H1 (cell line): ENCODE data around the gene ZNF566. TPM values are rescaled to one million over a fixed set of nuclear protein-coding genes. Genes with fewer than 3 reads are reported as not detected.

ENCODE experiments used
- CTCF ChIA-PET: fragments of 300-600 bp; sonication (Branson Sonifier 250); formaldehyde crosslinking; loops from one replicate; lab custom pipeline; 2021; ENCODE audit not compliant: partially characterized antibody; lab: Charles Lee
- POLR2A ChIA-PET: fragments of 300-600 bp; sonication (Branson Sonifier 250); formaldehyde crosslinking; loops from one replicate; lab custom pipeline; 2021; ENCODE audit warnings: inconsistent platforms; ENCODE audit not compliant: partially characterized antibody; lab: Charles Lee
- DNase-seq, 2 experiments: peaks; one replicate each; pipeline versions ENCODE4 v3.0.0 to v3.0.0-alpha.2; 2010 to 2022; ENCODE audit warnings: low spot score in 2 of 2, low read depth in 1 of 2, mixed read lengths in 1 of 2
- FAIRE-seq: peaks from 2 replicates; lab custom pipeline; 2011; peaks lifted over from hg19 to GRCh38; lab: Jason Lieb, UNC
- H2AFZ ChIP-seq: 2 replicates; pipeline ENCODE4 v1.8.1; 2012; ENCODE audit warnings: low read length, inconsistent platforms
- H2AK5ac ChIP-seq: 2 replicates; pipeline ENCODE4 v1.6.1; 2013; ENCODE audit warnings: low read depth, low read length
- H2BK120ac ChIP-seq: replicated peaks from 2 replicates; pipeline ENCODE3; 2013; ENCODE audit warnings: low read depth, low read length, inconsistent platforms
- H2BK12ac ChIP-seq: 2 replicates; pipeline ENCODE4 v1.6.1; 2013; ENCODE audit warnings: low read depth, low read length
- H2BK15ac ChIP-seq: 2 replicates; pipeline ENCODE4 v1.6.1; 2013; ENCODE audit warnings: low read length
- H2BK20ac ChIP-seq: 2 replicates; pipeline ENCODE4 v1.6.1; 2013; ENCODE audit warnings: low read length
- H2BK5ac ChIP-seq: 2 replicates; pipeline ENCODE4 v1.6.1; 2013; ENCODE audit warnings: low read depth, low read length
- H3K14ac ChIP-seq: 2 replicates; pipeline ENCODE4 v1.6.1; 2013; ENCODE audit warnings: inconsistent platforms; ENCODE audit not compliant: insufficient read length
- H3K18ac ChIP-seq: 2 replicates; pipeline ENCODE4 v1.6.1; 2013; ENCODE audit warnings: low read length; ENCODE audit errors: extremely low read depth
- H3K23ac ChIP-seq: 2 replicates; pipeline ENCODE4 v1.6.1; 2013; ENCODE audit warnings: inconsistent platforms; ENCODE audit not compliant: insufficient read length
- H3K23me2 ChIP-seq: 2 replicates; pipeline ENCODE4 v1.6.1; 2013; ENCODE audit warnings: low read depth, low read length
- H3K27ac ChIP-seq: 2 replicates; pipeline ENCODE4 v1.6.1; 2011; ENCODE audit warnings: low read depth, low read length, inconsistent platforms
- H3K27me3 ChIP-seq, 4 experiments: replicated peaks in 1 of 4; 1 replicate in 1 of 4; 2 replicates in 3 of 4; pipeline versions ENCODE4 v1.6.1 to v1.8.1; 2011 to 2013; ENCODE audit warnings: low read length in 3 of 4, mild to moderate bottlenecking in 3 of 4, inconsistent platforms in 2 of 4, mixed read lengths in 2 of 4, moderate library complexity in 1 of 4; ENCODE audit not compliant: control insufficient read depth in 3 of 4, insufficient read depth in 3 of 4; ENCODE audit errors: extremely low read depth in 1 of 4
- H3K36me3 ChIP-seq, 4 experiments: 2 replicates each; pipeline versions ENCODE4 v1.6.1 to v1.8.1; 2011 to 2013; ENCODE audit warnings: mild to moderate bottlenecking in 4 of 4, low read length in 3 of 4, moderate library complexity in 2 of 4, control low read depth in 1 of 4, inconsistent platforms in 1 of 4; ENCODE audit not compliant: insufficient read depth in 4 of 4, control insufficient read depth in 2 of 4
- H3K4ac ChIP-seq: replicated peaks from 2 replicates; pipeline ENCODE3; 2013; ENCODE audit warnings: low read length, low read depth, mixed read lengths, inconsistent platforms; ENCODE audit not compliant: insufficient read length
- H3K4me1 ChIP-seq, 4 experiments: replicated peaks in 1 of 4; 1 replicate in 1 of 4; 2 replicates in 3 of 4; pipeline versions ENCODE4 v1.6.1 to v1.8.1; 2011 to 2013; ENCODE audit warnings: low read length in 3 of 4, inconsistent platforms in 2 of 4, mixed read lengths in 1 of 4; ENCODE audit not compliant: insufficient read depth in 4 of 4, control insufficient read depth in 3 of 4
- H3K4me2 ChIP-seq, 2 experiments: 2 replicates each; pipeline versions ENCODE4 v1.6.1 to v1.8.1; 2011 to 2013; ENCODE audit warnings: low read depth in 2 of 2, low read length in 2 of 2, control low read depth in 1 of 2, inconsistent platforms in 1 of 2, mild to moderate bottlenecking in 1 of 2; ENCODE audit not compliant: insufficient read depth in 1 of 2
- H3K4me3 ChIP-seq, 4 experiments: fragments of 200-600, 300-600 bp in 1 of 4; sonication (generic), shearing (Covaris generic), sonication (Bioruptor Twin) in 1 of 4; 2 replicates each; pipeline versions ENCODE4 v1.5.1 to v1.8.1; 2011 to 2016; ENCODE audit warnings: low read length in 4 of 4, low read depth in 3 of 4, control low read depth in 2 of 4, inconsistent platforms in 2 of 4, mild to moderate bottlenecking in 2 of 4, mixed read lengths in 1 of 4, moderate library complexity in 1 of 4; ENCODE audit not compliant: insufficient read depth in 2 of 4; ENCODE audit errors: extremely low read depth in 1 of 4
- H3K56ac ChIP-seq: replicated peaks from 2 replicates; pipeline ENCODE3; 2013; ENCODE audit warnings: low read depth, mild to moderate bottlenecking, mixed read lengths, low read length, inconsistent platforms; ENCODE audit not compliant: insufficient read length
- H3K79me1 ChIP-seq: 2 replicates; pipeline ENCODE4 v1.6.1; 2013; ENCODE audit warnings: low read depth, low read length, control low read depth
- H3K79me2 ChIP-seq, 2 experiments: 2 replicates each; pipeline versions ENCODE4 v1.6.1 to v1.8.1; 2012 to 2013; ENCODE audit warnings: low read length in 2 of 2, mild to moderate bottlenecking in 2 of 2, inconsistent platforms in 1 of 2; ENCODE audit not compliant: insufficient read depth in 2 of 2, control insufficient read depth in 1 of 2
- H3K9ac ChIP-seq, 4 experiments: replicated peaks in 1 of 4; 1 replicate in 1 of 4; 2 replicates in 3 of 4; pipeline versions ENCODE4 v1.6.1 to v1.8.1; 2011 to 2013; ENCODE audit warnings: low read depth in 3 of 4, low read length in 3 of 4, control low read depth in 2 of 4, mild to moderate bottlenecking in 2 of 4, moderate library complexity in 2 of 4, inconsistent platforms in 1 of 4; ENCODE audit errors: extremely low read depth in 1 of 4
- H3K9me3 ChIP-seq, 2 experiments: 2 replicates each; pipeline versions ENCODE4 v1.6.1 to v1.8.1; 2012 to 2013; ENCODE audit warnings: mild to moderate bottlenecking in 2 of 2, moderate library complexity in 2 of 2, control low read depth in 1 of 2, inconsistent platforms in 1 of 2, low read depth in 1 of 2, low read length in 1 of 2, mixed read lengths in 1 of 2; ENCODE audit not compliant: insufficient read depth in 2 of 2
- H4K20me1 ChIP-seq, 2 experiments: replicated peaks in 1 of 2; 2 replicates each; pipeline versions ENCODE3 to v1.8.1; 2011 to 2013; ENCODE audit warnings: inconsistent platforms in 2 of 2, low read length in 2 of 2, mild to moderate bottlenecking in 1 of 2; ENCODE audit not compliant: insufficient read depth in 2 of 2, control insufficient read depth in 1 of 2
- H4K5ac ChIP-seq: 2 replicates; pipeline ENCODE4 v1.6.1; 2013; ENCODE audit warnings: low read length, low read depth, mixed read lengths, inconsistent platforms; ENCODE audit not compliant: insufficient read length
- H4K8ac ChIP-seq: 2 replicates; pipeline ENCODE4 v1.8.0; 2013; ENCODE audit warnings: mild to moderate bottlenecking, moderate library complexity, low read length, inconsistent platforms; ENCODE audit not compliant: insufficient read depth; ENCODE audit errors: extremely low read depth
- H4K91ac ChIP-seq: replicated peaks from 2 replicates; pipeline ENCODE3; 2013; ENCODE audit warnings: low read length, mixed read lengths, inconsistent platforms; ENCODE audit not compliant: insufficient read length
- CREB1 ChIP-seq: IDR thresholded peaks from 2 replicates; pipeline ENCODE4 v1.6.1; 2012; ENCODE audit warnings: inconsistent platforms
- POLR2AphosphoS5 ChIP-seq: IDR thresholded peaks from 2 replicates; pipeline ENCODE4 v1.6.1; 2011; ENCODE audit warnings: low read depth, low read length
- RFX5 ChIP-seq: IDR thresholded peaks from 2 replicates; pipeline ENCODE4 v1.6.1; 2011; ENCODE audit warnings: low read depth, low read length, improper control_type of control experiment, borderline replicate concordance
- WGBS, 2 experiments: shearing (Covaris generic) in 1 of 2; methylation state at CpG; one replicate each; pipeline versions ENCODE4 v1.1.6 to v1.1.7; 2013 to 2015; ENCODE audit warnings: low lambda C conversion rate in 2 of 2, mixed read lengths in 2 of 2, inconsistent platforms in 1 of 2, low coverage in 1 of 2, missing lambda C conversion rate in 1 of 2; ENCODE audit not compliant: insufficient replicate concordance in 2 of 2, insufficient coverage in 1 of 2, insufficient read length in 1 of 2; ENCODE audit errors: extremely low coverage in 1 of 2, missing lambda C conversion rate in 1 of 2; 5-methylcytosine and 5-hydroxymethylcytosine counted together
- polyA plus RNA-seq, 7 experiments: library from polyadenylated mRNA; depleted of rRNA in 3 of 7; stranded (reverse) in 5 of 7; unstranded in 2 of 7; fragments of >200 nt in 5 of 7; fragments of 200-250 nt in 2 of 7; gene quantifications; 1 replicate in 5 of 7; 2 replicates in 1 of 7; 4 replicates in 1 of 7; pipeline versions ENCODE4 v1.2.1 to v1.2.3, GENCODE V29; 2011 to 2013; ENCODE audit warnings: missing spikeins in 2 of 7, mixed read lengths in 2 of 7
- total RNA-seq: library from RNA; stranded (reverse); fragmentation: NEBNext Ultra II Directional; extraction: Animal tissue kit (Norgen Biotek cat#: 25700); gene quantifications from 2 replicates; pipeline ENCODE4 v1.2.1, GENCODE V29; 2021

ZNF566 gene
- total and polyA plus RNA-seq, 2 of the 8 experiments (the other 6 are each of a cell fraction or from before 2014, with no cell fraction given), result 6.9 to 16.6 TPM

DNA sequence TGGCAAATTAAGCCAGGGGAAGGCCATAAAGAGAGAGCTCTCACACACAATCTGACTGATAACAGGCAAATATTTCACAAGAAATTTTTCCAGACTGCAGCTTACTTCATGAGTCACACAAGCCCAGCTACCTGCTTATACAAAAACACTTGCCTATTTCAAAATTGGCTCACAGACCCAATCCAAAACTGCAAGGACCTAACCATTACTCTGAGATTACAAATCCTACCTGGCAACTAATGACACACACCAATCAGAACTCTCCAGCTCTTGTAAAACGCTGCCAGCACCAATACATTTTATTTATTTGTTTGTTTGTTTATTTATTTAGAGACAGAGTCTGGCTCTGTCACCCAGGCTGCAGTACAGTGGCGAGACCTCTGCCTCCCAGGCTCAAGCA lies 52.8 kb downstream of the ZNF566 start:
- Histone ChIP-seq H3K79me2 (no peaks in the 10 kb centered on the region), H2BK120ac (no peak overlapping the region), H3K23me2 (no peaks in the 10 kb centered on the region), H2AFZ (no peak overlapping the region), H3K4ac (no peak overlapping the region), H4K91ac (no peak overlapping the region), H3K18ac (no peak overlapping the region), H2AK5ac (no peak overlapping the region), H4K20me1 (no peaks in the 10 kb centered on the region), H3K23ac (no peak overlapping the region), H3K4me1 (no peaks in the 10 kb centered on the region), H2BK15ac (no peak overlapping the region), H3K36me3 (no peaks in the 10 kb centered on the region), H3K14ac (no peak overlapping the region), H3K27me3 (no peaks in the 10 kb centered on the region), H4K8ac (no peak overlapping the region), H3K4me2 (no peak overlapping the region), H3K79me1 (no peaks in the 10 kb centered on the region), H2BK5ac (no peak overlapping the region), H2BK20ac (no peak overlapping the region), H3K9me3 (peaks cover 4 to 11% of the 10 kb centered on the region in 2 experiments; a peak in 1 of 4 replicates), H3K27ac (no peak overlapping the region), H3K56ac (no peak overlapping the region), H3K9ac (no peak overlapping the region), H3K4me3 (no peak overlapping the region), H2BK12ac (no peak overlapping the region), H4K5ac (no peak overlapping the region)
- peak; percentile 57 for TF ChIP-seq CREB1
- TF ChIP-seq POLR2AphosphoS5, result no peak
- TF ChIP-seq RFX5, result peak; percentile 93
- WGBS, 2 experiments, result 78% methylated on average over 2 of the region's 2 CpGs; no CpG with 5 or more reads in 1 of the 2 experiments
- ChIA-PET POLR2A (interaction anchor here (1.1 to 1.2 kb wide), 2 partner anchors 22 to 53 kb away, joined by 3 to 8 read pairs; partner anchors contain the start of gene ZNF566), CTCF (interaction anchor here (1.7 to 1.8 kb wide), 2 partner anchors 15 to 83 kb away, joined by 4 read pairs; no protein-coding TSS in a partner anchor)
- no peak for FAIRE-seq
- DNase-seq, result no peak
